HG02798 (cell line): Measurements from ENCODE around the gene SARS1.
"Not testable (repeated sequence)": the region's sequence is repeated elsewhere in the genome, so short reads cannot be mapped to it uniquely, and the experiment has no call there.

ENCODE experiments used
- ATAC-seq: cut with Tn5 transposase; IDR thresholded peaks from one replicate; pipeline ENCODE4 v1.9.1; 2021; ENCODE audit warnings: mild to moderate bottlenecking; ENCODE audit not compliant: unreplicated experiment, poor library complexity

The SARS1 gene

DNA sequence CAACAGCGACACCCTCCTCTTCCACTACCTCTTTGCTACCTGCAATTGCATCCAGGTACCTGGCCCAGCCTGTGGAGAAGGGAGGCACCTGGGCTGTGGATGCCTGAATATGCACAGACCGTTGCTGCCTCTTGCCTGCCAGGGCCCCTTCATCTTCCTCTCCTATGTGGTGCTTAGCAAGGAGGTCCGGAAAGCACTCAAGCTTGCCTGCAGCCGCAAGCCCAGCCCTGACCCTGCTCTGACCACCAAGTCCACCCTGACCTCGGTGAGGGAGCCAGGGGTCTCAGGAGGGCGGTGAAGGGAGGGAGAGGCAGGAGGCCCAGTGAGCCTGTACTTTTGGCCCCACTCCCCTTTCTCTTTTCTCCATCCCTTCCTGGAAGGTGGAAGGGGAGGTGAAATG is 57.7 kb downstream of the SARS1 start:
- ATAC-seq: no peak

- ATAC-seq: no peak
Observed at GRCh38 chr1:109272021-109272799, 58.5 kb downstream of the SARS1 start.

DNA sequence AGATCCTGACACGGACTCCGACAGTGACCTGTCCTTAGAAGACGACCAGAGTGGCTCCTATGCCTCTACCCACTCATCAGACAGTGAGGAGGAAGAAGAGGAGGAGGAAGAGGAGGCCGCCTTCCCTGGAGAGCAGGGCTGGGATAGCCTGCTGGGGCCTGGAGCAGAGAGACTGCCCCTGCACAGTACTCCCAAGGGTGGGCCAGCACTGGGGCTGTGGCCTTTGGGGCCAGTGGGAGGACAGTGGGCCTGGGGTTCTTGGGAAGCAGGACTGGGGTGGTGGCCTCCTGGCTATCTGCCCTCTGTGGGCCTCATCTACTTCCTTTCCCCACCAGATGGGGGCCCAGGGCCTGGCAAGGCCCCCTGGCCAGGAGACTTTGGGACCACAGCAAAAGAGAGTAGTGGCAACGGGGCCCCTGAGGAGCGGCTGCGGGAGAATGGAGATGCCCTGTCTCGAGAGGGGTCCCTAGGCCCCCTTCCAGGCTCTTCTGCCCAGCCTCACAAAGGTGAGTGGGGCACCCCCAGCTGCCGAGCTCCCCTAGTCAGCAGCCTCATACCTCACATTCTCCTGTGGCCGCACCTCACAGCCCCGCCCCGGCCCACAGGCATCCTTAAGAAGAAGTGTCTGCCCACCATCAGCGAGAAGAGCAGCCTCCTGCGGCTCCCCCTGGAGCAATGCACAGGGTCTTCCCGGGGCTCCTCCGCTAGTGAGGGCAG is 59.3 kb downstream of the SARS1 start:
- no peak for ATAC-seq

DNA sequence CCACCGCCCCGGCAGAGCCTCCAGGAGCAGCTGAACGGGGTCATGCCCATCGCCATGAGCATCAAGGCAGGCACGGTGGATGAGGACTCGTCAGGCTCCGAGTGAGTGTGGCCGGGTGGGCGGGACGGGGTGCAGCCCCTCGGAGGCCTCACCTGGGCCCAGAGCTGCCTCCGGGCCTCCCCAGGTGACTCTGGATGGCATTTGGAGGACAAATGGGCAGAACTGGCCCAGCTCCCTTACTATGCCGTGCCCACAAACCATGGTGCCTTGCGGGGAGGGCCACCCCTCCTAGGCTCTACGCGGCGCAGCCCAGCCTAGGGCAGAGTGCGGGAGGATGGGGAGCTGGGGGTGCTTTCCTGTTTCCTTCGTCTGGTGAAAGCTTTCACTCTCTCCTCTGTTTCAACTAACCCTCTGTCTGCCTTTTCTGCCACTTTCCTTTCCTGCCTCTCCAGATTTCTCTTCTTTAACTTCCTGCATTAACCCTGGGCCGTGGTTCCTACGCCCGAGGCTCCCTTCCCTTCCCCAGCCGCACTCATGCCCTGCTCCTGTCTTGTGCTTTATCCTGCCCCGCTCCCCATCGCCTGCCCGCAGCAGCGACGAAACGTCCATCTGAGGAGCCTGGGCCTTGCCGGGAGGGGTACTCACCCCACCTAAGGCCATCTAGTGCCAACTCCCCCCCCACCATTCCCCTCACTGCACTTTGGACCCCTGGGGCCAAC is 60.0 kb downstream of the SARS1 start:
- ATAC-seq: no peak

GRCh38 chr1:109274533-109275476 is 61.1 kb downstream of the SARS1 start:
- ATAC-seq: no peak

- ATAC-seq: no peak
Observed at GRCh38 chr1:109275706-109276345, 62.1 kb downstream of the SARS1 start.

GRCh38 chr1:109277434-109278204 is 63.9 kb downstream of the SARS1 start:
- ATAC-seq: peak; percentile 81

GRCh38 chr1:109279615-109280278 is 66.0 kb downstream of the SARS1 start:
- no peak for ATAC-seq

GRCh38 chr1:109280862-109281261 is 67.1 kb downstream of the SARS1 start:
- no peak for ATAC-seq

DNA sequence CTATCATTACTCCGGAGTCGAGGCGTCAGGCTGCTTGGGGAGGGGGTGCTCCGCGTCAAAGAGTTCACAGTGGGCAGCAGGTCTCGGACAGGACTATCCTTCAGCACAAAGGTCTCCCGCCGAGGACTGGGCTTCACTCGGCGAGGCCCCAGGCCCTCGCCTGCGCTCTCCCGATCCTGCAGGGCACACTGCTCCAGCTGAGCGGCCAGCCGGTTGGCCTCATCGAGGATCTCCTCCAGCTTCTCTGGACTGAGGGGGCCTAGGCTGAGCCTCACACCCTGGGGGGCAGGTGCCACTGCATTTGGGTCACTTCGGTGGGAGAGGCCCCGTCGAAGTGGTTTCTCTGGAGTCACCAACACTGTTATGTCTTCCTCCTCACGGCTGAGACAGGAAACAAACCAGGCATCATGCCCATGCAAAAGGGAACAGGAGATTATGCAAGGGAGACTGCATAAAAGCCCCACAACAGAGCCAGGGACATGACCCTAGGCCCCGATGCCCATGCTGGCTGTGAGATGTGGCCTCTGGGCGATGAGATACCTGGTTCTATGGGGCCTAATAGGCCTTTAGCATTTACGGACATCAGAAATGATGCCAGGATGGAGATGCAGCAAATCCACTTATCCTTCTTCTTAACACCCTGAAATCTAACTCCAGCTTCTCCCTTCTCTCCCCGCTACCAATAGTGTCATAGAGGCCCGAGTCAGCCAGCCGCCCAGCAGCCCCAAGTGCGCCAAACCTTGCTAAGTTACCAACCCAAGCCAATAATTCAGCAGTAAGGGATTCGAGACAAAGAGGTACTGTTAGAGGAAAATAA is 68.2 kb downstream of the SARS1 start:
- no peak for ATAC-seq

- ATAC-seq: no peak
Observed at GRCh38 chr1:109282497-109282951, 68.8 kb downstream of the SARS1 start.

- peak; percentile 97 for ATAC-seq
Observed at GRCh38 chr1:109282952-109283747, 69.4 kb downstream of the SARS1 start, which contains the start of gene PSRC1. Gene PSRC1, minus strand, starts transcription at chr1:109283145.

- ATAC-seq: no peak
Observed at GRCh38 chr1:109283748-109284600, 70.3 kb downstream of the SARS1 start.

DNA sequence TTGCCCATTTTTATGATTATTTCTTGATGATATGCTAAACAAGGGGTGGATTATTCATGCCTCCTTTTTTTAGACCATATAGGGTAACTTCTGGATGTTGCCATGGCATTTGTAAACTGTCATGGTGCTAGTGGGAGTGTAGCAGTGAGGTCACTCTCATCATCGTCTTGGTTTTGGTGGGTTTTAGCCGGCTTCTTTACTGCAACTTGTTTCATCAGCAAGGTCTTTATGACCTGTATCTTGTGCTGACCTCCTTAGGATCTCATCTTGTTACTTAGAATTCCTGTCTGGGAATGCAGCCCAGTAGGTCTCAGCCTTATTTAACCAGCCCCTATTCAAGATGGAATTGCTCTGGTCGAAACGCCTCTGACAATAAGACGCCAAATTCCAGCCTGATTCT is 73.0 kb downstream of the SARS1 start:
- not testable (repeated sequence) for ATAC-seq
